Left renal cortex interstitium (tissue), 4 donors: ENCODE measurements around the gene FARP2. TPM values are rescaled to one million over a fixed set of nuclear protein-coding genes. Genes with fewer than 3 reads are reported as not detected.
"Not testable (repeated sequence)": the region's sequence is repeated elsewhere in the genome, so short reads cannot be mapped to it uniquely, and the experiment has no call there.

Source experiments
- DNase-seq, 4 donors: peaks; one replicate each; pipeline ENCODE4 v3.0.0-alpha.2; 2013; ENCODE audit warnings: low read depth in 4 of 4, low spot score in 2 of 4, missing footprints in 1 of 4
- polyA plus RNA-seq, 4 donors: library from polyadenylated mRNA; unstranded; fragments of 120-200 nt; gene quantifications; one replicate each; pipeline ENCODE4 v1.2.1, GENCODE V29; 2013; ENCODE audit not compliant: insufficient read length in 4 of 4

Gene FARP2
- polyA plus RNA-seq, 4 donors: 44.4 to 65.8 (median 54.5) TPM

GRCh38 chr2:241359481-241360045 is 3.5 kb downstream of the FARP2 start:
- DNase-seq: no peak

- no peak for DNase-seq
These were observed 7.3 kb downstream of the FARP2 start for GRCh38 chr2:241363426-241363825.

GRCh38 chr2:241364781-241365180 is 8.7 kb downstream of the FARP2 start:
- DNase-seq: no peak

- DNase-seq: no peak
These were observed 10.6 kb downstream of the FARP2 start for GRCh38 chr2:241366678-241367077.

- no peak for DNase-seq
These were observed 12.6 kb downstream of the FARP2 start for GRCh38 chr2:241368643-241369042.

GRCh38 chr2:241372361-241372992 is 16.4 kb downstream of the FARP2 start:
- no peak for DNase-seq

- DNase-seq: no peak
These were observed 17.4 kb downstream of the FARP2 start for GRCh38 chr2:241373446-241373845.

- not testable (repeated sequence) for DNase-seq
These were observed 17.8 kb downstream of the FARP2 start for GRCh38 chr2:241373906-241374305.

GRCh38 chr2:241375300-241375699 is 19.2 kb downstream of the FARP2 start:
- DNase-seq: no peak

GRCh38 chr2:241376808-241377207 is 20.7 kb downstream of the FARP2 start:
- DNase-seq: no peak

- no peak for DNase-seq
These were observed 22.7 kb downstream of the FARP2 start for GRCh38 chr2:241378816-241379215.

- DNase-seq: peak in 1 of 4 donors; percentile 31
These were observed 23.7 kb downstream of the FARP2 start for GRCh38 chr2:241379481-241380480.

GRCh38 chr2:241381872-241382271 is 25.8 kb downstream of the FARP2 start:
- DNase-seq: no peak

- not testable (repeated sequence) for DNase-seq
These were observed 29.4 kb downstream of the FARP2 start for GRCh38 chr2:241385450-241385849.

GRCh38 chr2:241386519-241386918 is 30.4 kb downstream of the FARP2 start:
- DNase-seq: no peak

GRCh38 chr2:241389697-241390096 is 33.6 kb downstream of the FARP2 start:
- no peak for DNase-seq

- no peak for DNase-seq
These were observed 34.5 kb downstream of the FARP2 start for GRCh38 chr2:241390301-241391206.

GRCh38 chr2:241391892-241392665 is 36.0 kb downstream of the FARP2 start:
- DNase-seq: no peak

GRCh38 chr2:241392753-241393152 is 36.7 kb downstream of the FARP2 start:
- DNase-seq: not testable (repeated sequence)
